GM19463 (cell line): ENCODE measurements around the gene INPP5D.
"Not testable (repeated sequence)": the region's sequence is repeated elsewhere in the genome, so short reads cannot be mapped to it uniquely, and the experiment has no call there.

Experiments used
- ATAC-seq: cut with Tn5 transposase; IDR thresholded peaks from one replicate; pipeline ENCODE4 v1.9.1; 2021; ENCODE audit warnings: mild to moderate bottlenecking, moderate library complexity; ENCODE audit not compliant: unreplicated experiment

INPP5D gene

GRCh38 chr2:233051241-233052149 lies 8.6 kb upstream of the INPP5D start:
- ATAC-seq, result no peak

- not testable (repeated sequence) for ATAC-seq
Observed at GRCh38 chr2:233052517-233052916, 7.6 kb upstream of the INPP5D start.

GRCh38 chr2:233053928-233054784 lies 6.0 kb upstream of the INPP5D start:
- ATAC-seq, result no peak

GRCh38 chr2:233055362-233055761 lies 4.8 kb upstream of the INPP5D start:
- ATAC-seq, result no peak

DNA sequence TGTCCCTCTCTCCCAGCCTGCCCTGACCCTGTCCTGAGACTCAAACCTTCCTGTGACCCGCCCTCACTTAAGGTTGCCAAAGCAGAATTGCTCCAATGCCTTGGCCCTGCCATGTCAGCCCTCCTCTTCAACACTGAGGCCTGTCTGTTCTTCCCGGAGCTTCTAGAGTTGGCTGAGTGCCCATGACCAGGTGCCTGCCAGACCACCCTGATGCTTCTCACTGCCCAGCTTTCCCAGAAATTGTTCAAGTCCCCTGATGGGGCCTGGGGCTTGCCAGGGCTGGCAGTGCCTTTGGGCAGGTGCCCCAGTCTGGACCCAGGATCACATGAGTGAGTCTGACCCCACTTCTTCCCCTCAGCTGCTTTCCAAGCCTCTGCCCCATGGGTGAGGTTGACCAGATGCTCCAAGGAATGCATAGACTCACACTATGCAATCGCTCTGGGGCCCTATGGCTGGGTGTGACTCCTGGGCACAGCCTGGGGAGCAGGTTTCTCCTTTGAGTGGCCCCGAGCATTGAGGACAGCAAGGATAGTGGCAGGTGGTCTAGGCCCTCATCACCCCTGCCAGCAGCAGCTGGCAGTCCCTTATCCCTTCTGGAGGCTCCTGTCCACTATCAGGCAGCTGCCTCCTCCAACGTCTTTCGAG lies 3.1 kb upstream of the INPP5D start:
- ATAC-seq, result no peak

- no peak for ATAC-seq
Observed at GRCh38 chr2:233058717-233059546, 1.2 kb upstream of the INPP5D start.

- ATAC-seq, result no peak
Observed at GRCh38 chr2:233059547-233059796, 670 bp upstream of the INPP5D start.

DNA sequence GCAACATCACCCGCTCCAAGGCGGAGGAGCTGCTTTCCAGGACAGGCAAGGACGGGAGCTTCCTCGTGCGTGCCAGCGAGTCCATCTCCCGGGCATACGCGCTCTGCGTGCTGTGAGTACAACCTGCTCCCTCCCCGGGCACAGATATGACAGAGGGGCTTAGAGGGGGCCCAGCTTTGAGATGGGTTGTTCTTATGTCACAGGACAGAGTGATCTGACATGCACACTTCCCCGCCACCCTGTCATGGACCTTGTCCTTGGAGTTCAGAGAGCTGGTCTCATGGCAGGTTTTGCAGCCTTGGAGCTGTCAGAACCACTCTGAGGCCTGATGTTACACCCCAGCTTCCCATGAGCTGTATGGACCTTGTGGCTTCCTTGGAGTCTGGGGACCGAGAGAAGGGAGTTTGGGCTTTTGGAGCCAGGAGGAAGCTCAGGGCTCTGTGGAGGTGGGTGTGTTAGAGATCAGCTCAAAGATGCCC lies 398 bp downstream of the INPP5D start:
- no peak for ATAC-seq

DNA sequence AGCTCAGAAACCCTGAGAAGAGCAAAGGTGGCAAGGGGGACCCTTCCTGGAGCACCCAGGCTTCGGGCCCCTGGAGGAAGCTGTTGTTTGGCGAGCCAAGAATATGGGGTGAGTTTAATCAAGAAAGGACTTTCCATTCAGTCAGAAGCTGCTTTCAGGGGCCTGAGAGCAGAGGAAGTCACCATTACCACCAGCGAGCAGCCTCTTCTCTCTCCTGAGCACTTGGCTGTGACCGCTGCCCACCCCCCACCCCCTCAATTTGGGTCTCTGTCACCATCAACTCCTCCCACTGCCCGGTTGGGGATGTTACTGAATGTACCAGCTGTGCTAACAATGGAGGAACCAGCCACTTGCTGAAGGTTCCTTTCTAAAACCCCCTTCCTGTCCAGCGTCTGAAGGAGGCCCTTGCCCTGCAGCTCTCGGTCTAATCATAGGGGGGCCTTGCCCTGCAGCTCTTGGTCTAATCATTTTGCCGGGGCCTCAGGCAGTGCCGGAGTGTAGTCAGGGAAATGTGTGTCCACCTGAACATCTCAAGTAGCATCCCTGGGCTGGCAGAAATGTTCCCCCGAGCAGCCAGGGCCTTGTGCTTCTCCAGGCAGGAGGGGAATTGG lies 943 bp downstream of the INPP5D start:
- ATAC-seq, result peak; percentile 13

DNA sequence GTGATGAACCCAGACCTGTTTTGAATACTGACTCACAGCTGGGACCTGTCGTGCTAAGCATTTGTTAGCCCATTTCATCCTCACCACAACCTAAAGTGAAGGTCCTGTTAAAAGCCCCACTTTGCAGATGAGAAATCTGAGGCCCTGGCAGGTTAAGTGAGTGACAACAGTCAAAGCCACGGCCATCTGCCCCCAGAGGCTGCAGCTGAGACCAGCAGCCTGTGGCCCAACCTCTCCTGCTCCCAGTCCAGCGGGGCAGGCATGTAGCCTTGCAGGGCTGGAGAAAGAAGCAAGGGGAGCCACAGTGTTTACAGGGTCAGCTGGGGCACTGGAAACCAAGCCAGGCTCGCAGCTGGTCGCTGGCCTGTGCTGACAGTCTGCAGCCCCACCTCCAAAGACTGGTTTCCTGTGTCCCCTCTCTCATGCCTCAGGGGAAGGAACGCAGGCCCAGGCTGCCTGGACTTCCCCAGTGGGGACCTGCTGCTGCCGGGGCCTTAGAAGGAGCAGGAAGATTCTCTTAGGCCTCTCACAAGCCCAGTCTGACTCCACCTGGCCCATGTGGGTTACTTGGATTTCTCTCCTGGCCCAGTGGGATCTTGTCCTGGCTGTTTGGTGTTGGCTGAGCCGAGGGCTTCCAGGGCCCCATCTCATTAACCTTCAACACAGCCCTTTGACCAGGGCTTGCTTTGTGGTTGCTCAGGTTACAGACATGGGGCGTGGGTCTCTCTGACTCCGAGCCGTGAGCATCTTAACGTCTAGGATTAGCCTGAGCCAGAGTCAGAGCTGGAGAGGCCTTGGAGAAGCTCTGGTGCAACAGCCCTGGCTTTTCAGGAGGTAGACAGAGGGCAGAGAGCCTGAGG lies 1.7 kb downstream of the INPP5D start:
- ATAC-seq, result peak; percentile 23

DNA sequence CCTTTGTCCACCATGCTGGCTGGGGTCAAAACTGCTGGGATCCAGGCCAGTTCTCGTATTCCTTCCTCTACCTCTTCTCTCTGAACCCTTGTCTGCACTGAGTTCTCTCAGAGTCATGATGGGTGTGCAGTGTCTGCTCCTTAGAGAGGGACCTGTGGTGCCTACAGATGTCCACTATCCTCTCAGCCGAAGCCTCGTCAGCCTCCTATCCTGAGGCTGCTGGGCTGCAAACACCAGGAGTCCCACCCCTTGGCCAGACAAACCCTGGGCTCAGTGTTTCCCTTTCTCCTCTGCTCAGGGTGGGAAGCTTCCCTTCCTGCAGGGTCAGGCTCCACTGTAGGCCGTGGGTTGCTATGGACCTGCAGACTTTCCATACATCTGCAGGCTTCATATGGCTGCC lies 2.3 kb downstream of the INPP5D start:
- ATAC-seq, result no peak

DNA sequence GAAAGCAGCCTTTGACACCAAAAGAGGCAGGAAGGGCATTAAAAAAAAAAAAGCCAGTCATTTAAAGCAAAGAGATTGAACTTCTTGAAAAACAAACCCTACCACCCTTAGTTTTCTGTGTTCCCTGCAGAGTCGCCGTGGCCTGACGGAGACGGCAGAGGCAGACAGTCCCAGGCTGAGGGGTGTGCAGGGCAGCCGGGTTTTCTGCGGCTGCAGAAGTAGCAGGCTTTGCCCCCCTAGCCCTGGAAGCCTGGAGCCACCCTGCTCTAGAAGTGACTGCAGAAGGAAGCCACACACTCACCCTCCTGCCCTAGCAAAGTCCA lies 2.8 kb downstream of the INPP5D start:
- no peak for ATAC-seq

DNA sequence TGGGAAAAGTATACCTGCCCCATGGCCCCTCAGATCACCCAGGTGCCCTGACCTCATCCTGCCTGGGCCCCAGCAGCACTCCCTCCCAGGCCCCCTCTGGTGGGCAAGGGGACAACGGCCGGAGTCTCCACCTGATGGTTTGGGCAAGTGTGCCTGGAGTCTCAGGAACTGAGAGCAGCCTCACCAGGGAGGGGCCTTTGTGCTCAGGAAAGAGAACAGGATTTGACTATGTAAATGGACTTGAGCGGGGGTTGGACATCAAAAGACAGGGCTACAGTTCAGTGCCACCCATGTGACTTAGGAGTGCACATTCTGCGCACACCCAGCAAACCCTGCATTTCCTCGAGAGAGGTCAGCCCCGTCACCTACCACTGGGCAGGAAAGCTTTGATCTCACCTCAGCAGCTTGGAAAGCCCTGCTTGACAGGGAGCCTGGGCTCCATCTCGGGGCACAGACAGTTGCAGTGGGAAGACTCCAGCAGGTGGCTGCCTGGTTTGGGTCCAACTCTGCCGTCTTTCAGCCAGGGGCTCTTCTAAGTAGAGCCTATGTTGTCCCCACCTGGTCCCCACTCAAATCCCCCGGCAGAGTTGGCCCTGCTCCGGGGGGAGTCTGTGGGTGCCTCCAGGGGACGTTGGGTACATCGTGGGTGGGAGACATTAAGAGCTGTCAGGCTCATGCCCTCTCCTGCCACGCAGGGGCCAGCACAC lies 3.3 kb downstream of the INPP5D start:
- peak; percentile 51 for ATAC-seq

- no peak for ATAC-seq
Observed at GRCh38 chr2:233063976-233064411, 3.9 kb downstream of the INPP5D start.

DNA sequence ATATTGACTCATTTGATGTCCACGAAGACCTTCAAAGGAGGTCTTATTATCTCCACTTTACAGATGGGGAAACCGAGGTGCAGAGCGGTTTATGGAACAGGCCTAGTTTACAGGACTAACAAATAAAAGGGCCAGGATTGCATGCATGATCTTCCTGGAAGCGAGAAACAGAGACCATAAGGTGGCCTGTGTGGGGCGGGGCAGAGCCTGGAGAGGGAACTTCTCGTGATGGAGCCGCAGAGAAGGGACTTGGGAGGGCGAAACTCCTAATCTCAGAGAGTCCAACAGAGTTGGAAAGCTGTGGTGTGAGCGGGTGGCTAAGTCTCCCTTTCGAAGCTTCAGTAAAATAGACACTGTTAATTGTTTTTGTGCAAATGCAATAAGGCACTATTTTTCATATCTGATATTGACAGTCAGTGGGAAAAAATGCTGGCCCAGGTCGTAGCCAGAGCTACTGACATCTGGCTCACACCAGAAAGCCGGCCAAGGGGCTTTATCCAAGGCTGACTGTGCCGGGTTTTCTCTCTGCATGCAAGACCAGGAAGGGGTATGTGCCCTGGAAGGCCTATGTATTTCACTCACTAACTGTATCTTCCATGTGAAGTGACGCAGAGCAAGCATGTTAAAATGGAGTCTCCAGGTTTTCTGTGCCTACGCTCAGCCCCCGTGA lies 4.5 kb downstream of the INPP5D start:
- no peak for ATAC-seq

- ATAC-seq, result not testable (repeated sequence)
Observed at GRCh38 chr2:233065200-233065589, 5.1 kb downstream of the INPP5D start.

GRCh38 chr2:233065954-233066470 lies 5.9 kb downstream of the INPP5D start:
- no peak for ATAC-seq
